NCI-H146 treated with DMSO at 0.1 percent for 48 hours (cell line): ENCODE measurements around the gene BTBD7.
A peak's percentile ranks its signal among the peaks of the same experiment; 100 is the strongest.
"Not testable (repeated sequence)": the region's sequence is repeated elsewhere in the genome, so short reads cannot be mapped to it uniquely, and the experiment has no call there.

Source experiments
- DNase-seq: peaks from one replicate; lab custom pipeline; 2025; ENCODE audit not compliant: unreplicated experiment; lab: John Stamatoyannopoulos, UW

BTBD7 gene

DNA sequence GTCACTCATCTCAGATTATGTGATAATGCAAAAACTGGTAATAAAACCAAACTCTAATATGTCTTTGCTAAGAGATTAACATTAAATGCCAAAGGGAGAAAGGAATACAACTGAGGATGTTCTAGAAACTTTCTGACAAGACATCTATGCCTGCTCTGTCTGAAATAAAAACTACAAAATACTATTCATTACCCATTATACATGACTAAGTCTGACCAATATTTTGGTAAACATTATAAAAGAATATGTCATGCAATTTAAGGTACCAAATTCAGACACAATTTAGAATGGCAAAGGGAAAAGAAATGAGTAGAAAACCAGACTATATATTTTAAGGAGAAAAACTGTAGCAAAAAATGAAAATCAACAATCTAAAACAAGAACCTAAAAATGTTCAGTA lies 86.3 kb downstream of the BTBD7 start:
- DNase-seq: no peak

DNA sequence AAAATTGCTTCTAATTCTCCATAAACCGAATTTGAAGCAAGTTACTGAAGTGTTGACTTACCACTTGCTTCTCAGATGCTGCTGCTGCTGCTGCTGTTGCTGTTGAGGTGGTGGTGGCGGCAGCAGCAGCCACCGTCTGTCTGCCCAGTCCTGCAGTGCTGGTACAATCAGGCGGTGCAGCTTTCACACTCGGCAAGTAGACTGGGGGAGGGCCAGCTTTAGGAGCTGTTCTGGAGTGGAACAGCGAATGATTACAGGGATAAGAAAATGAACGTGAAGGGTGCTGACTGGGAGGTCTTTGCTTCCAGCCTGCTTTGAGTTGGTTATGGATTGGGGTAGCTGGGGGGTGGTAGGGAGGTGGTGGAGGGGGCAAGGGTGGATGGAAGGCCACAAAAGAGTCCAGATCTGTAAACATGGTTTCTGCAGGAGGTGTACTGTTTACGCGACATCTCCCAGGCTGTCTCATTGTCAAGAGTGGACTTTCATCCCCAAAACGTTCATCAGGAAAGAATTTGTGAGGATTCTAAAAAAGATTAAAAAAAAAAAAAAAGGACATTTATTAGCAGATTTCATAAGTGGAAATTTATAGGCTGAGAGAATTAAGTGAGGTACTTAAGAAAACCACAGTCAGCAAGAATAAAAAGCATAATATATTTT lies 86.9 kb downstream of the BTBD7 start:
- no peak for DNase-seq

DNA sequence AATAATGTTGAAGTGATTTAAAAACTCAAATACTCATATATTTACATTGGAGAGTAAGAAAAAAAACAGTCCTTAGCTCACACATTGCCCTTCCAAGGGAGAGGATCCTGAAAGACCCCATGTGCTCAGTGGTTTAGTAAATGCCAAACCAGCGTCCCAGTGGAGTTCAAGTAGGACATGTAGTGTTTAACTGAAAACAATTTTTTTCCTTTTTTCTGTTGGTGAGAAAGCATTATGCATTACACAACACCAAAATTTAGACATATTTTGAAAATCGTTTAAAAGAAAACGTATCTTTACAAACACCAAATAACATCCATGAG lies 92.2 kb downstream of the BTBD7 start:
- DNase-seq: no peak

DNA sequence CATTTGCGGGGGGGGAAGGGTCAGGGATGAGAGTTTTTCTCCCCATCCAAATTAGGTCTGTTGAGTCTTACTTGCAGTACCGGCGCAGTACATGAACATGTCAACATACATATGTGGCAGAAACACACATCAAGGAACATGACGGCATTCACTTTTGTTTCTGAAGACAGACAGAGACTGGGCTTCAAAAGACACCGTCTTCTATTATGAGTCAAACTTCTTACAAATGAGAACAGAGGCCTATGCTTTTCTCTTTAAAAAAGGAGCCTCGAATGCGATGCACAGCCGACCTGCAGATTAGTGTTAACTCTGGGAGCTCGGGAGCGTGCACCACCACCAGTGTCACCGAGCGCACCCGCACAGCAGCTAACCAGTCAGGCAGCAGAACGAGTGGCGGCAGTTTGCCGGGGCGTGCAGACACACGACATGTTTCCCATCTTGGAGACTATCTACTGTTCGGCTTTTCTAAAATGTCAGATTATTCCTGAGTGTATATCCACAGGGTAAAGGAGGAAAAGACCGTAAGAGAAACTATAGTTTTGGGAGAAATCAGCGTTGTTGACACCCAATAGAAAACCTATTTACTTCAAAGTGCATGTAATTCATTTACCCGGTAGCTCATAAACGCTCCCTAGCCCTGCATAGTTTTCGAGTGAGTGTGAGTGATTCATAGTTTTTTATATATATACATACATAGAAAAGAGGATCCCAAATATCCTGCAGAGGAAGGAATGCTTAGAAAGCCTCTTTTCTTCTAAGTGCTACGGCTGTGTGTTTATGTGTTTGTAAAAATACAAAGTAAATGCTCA lies 92.8 kb downstream of the BTBD7 start:
- no peak for DNase-seq

- DNase-seq: no peak
Measured at GRCh38 chr14:93234798-93235197, 98.0 kb downstream of the BTBD7 start.

GRCh38 chr14:93233078-93233477 lies 99.8 kb downstream of the BTBD7 start:
- DNase-seq: not testable (repeated sequence)

DNA sequence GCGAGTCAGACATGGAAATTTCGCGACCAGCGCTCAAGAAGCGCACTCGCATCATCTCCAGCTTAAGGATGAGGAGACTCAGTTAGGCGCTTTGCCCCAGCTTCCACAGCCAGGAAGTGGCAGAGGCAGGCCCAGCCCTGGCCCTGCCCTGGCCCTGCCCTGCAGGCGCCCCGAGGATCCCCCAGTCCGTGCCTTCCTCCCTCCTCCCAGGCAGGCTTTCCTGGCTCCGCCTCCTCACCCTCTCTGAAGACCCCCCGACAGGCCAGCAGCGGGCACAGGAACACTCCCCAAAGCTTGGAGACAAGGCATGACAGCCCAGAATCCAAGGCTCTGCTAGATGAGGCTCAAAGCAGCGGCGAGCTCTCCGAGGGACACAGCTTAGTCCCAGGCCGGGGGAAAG lies 100.7 kb downstream of the BTBD7 start:
- DNase-seq: no peak

- peak; percentile 25 for DNase-seq
Measured at GRCh38 chr14:93231129-93231979, 101.5 kb downstream of the BTBD7 start.

DNA sequence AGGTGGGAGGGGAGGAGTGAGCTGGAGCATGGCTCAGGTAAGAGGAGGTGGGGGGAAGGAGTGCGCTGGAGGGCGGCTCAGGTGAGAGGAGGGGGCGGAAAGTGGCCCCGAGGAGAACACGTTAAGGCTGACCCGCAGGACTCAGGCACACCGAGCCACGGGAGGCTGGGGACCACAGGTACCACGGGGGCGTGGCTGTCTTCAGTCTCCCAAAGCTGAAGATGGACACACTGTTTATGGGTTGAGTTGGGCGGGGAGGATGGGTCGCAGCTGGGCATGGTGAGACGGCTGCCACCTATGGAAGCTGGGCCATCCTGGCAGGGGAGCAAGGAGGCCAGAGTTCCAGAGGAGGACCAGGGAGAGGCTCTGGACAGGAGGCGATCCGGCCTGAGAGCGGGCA lies 102.3 kb downstream of the BTBD7 start:
- no peak for DNase-seq

GRCh38 chr14:93228550-93228949 lies 104.3 kb downstream of the BTBD7 start:
- DNase-seq: no peak

DNA sequence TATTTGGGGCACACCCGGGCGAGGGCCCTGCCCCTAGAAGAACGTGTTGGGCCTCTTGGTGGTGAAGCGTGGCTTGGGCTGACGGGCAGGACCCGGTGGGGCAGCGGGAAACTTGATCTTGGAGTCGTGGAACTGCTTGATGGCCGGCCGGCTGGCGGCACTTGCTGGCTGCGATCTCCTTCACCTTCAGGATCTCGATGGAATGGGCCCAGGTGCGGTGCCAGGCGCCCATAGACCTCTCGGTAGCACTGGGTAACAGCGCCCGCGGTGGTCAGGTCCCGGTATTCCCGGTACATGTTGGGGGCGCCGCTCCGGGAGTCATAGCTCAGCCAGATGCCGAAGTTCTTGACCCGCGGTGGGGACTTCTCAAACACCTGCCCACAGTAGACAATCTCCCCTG lies 109.3 kb downstream of the BTBD7 start:
- DNase-seq: no peak

DNA sequence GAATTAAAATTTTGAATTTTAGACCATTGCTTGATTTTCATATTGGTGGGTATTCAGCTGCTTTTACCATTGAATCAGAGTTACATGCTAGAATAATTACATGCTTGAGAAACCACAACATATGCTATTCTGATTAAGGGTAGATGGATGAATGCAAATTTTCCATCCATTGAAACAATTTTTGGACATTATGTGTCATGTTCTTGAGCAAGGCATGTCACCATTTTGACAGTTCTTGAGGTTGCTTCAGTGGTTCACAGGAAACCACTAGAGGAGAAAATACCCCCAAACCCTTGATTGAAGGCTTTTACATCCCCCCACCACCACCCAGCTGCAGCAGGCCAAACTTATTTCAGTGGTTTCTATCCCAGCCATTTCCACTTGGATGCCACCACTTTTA lies 112.3 kb downstream of the BTBD7 start:
- DNase-seq: no peak

DNA sequence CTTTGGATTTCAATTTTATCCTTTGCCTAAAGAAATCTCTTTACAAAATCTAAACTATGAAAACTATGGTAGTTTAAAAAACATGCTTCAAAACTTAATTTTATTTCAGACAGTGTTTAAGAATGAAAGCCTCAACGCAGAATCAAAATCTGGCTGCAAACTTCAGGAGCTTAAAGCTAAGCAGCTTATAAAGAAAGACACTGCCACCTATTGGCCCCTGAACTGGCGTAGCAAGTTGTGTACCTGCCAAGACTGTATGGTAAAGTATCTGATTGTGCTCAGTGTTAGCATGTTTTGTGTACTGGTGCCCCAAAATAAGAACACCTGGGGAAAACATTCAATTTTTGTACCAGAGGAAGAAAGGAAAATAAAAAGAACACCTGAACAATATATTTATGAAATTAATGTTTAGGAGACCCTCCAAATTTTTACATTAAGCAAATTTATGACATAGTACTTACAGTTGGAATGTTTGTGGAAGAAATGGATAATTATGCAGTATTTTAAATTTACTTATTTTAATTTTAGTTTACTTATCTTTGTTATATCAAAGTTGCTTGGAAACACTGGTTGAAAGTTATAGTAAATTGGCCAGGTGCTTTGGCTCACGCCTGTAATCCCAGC lies 113.6 kb downstream of the BTBD7 start:
- DNase-seq: peak; percentile 11

DNA sequence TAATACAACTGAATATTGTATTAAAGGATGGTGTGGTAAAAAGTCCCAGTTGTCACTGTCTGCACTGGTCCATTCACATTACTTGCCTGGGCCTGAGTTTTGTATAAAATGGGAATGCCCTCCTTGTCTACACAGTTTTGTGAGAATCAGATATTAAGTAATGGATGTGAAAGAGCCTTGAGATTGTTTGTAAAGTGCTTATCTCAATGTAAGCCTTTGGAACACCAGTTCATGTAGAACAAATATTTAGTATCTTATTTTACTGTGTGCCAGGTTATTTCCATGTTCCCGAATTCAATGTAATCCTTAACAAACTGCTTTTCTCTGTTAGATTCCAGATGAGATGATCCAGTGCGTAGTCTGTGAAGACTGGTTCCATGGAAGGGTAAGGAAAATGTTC lies 118.2 kb downstream of the BTBD7 start:
- DNase-seq: no peak

DNA sequence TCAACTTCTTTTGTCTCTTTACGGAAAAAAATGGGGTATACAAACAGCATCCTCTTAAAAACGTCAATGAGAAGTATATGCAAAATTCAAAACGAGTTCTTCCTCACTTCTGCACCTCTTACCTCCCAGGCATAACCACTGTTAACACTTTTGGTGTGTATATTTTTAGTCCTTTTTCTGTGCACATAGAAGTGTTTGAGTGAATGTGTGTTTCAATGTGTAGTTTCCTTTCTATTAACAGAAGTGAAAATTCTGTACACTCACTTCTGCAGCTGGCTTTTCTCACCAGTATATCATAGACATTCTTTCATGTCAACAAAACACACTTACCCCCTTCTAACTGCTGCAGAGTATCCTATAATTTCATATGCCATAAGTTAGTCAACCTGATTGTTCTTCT lies 120.4 kb downstream of the BTBD7 start:
- DNase-seq: no peak

DNA sequence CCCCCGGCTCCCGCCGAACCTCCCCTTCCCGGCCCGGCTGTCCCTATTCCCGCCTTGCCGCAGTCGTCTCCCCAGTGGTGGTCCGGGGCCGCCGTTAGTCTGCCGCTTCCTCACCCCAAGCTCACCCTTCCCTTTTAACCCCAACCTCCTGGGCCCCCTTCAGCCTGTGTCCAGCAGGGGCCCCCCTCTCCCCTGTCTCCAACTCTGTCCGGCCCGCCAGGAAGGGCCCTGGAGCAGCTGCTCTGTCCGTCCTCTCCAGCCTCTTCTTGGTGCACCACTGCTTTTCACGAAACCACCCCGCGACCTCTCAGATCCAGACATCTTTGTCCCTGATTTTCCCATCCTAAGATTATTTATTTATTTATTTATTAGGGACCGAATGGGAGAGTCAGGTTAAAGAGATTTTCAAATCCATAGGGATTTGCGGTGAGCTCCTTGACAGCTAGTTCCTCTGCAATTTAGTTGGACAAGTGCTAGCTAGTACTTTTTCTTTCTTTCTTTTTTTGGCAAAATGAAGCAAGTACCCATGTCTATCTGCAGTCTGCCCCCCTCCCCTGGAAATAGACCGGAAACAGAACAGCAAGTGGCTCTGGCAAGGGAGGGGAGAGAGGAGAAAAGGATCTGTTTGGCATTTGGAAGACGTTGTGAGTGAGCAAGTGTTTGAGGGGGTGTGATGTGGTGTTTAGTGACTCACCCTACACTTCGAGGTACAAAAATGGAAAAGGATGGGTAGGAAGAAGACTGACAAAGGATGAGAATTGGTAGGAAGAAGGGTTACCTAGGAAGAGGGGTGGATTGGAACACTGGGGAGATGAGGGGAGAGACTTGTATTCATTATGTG lies 125.1 kb downstream of the BTBD7 start:
- DNase-seq: peak; percentile 28

DNA sequence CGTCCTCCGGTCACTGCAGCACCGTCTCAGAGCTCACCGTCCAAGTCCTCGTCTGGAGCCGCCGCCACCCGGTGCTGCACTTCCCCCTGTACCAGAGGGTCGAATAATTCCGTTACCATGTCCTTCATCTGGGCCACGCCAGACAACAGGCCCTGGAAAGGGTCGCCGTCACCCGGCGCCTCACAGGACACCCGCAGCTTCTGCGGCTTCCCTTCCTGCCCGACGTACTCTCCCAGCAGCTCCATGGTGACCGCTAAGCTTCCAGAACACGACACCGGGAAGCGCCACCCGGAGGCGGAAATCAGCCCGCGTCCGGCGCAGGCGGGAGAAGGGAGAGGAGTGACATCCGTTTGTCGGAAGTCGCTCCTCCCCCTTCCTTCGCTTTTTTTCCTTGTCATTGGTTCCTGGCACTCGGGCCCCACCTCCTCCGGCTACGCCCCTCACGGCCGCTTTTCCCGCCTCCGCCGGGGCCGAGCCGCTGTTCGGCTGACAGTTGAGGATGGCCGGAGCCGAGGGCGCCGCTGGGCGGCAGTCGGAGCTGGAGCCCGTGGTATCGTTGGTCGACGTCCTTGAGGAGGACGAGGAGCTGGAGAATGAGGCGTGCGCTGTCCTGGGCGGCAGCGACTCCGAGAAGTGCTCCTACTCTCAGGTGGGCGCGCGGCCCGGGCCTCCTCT lies 125.9 kb downstream of the BTBD7 start, which contains the start of the genes GON7 and UBR7:
TSS of gene GON7 (minus strand) at position 273 of the 675 bp plus-strand sequence. CDS start at position 245, 28 bp downstream.
TSS of gene UBR7 (plus strand) at position 464 of the 675 bp plus-strand sequence. CDS start at position 500, 36 bp downstream.
- DNase-seq: peak; percentile 81

- no peak for DNase-seq
Measured at GRCh38 chr14:93201155-93201704, 131.6 kb downstream of the BTBD7 start.

DNA sequence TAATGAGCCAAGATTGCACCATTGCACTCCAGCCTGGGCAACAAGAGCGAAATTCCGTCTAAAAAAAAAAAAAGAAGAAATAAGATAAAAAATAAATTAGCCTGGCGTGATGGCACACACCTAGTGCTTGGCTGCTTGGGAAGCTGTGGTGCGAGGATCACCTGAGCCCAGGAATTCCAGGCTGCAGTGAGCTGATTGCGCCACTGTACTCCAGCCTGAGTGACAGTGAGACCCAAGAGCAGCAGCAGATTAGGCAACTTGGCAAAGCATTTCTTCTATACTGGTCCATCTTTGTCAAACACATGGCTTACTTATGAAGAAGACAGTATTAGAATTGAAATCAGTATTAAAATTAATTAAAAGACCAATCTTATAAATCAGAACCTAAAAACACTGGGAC lies 132.3 kb downstream of the BTBD7 start:
- no peak for DNase-seq
